Effector memory CD8-positive, alpha-beta T cell (primary cell): Measurements from ENCODE around the gene LIN9.

Source experiments
- ATAC-seq: fragments of 150-1000 bp; cut with Tn5 transposase; replicated peaks from 2 replicates; pipeline ENCODE4 v1.10.0; 2021; ENCODE audit warnings: mild to moderate bottlenecking, moderate library complexity
- DNase-seq, 3 experiments: peaks; one replicate each; pipeline ENCODE4 v3.0.0; 2021
- H3K27ac Mint-ChIP-seq, 2 donors: one replicate each; pipeline ENCODE4 v1.8.0; 2022; ENCODE audit warnings: mild to moderate bottlenecking in 2 of 2, mixed read lengths in 2 of 2, moderate library complexity in 2 of 2
- H3K27me3 Mint-ChIP-seq, 2 donors: one replicate each; pipeline ENCODE4 v1.8.0; 2022; ENCODE audit warnings: mixed read lengths in 2 of 2
- H3K36me3 Mint-ChIP-seq: one replicate; pipeline ENCODE4 v1.8.0; 2022; ENCODE audit warnings: mild to moderate bottlenecking, moderate library complexity, mixed read lengths; ENCODE audit not compliant: insufficient read depth
- H3K4me1 Mint-ChIP-seq, 2 donors: one replicate each; pipeline ENCODE4 v1.8.0; 2022; ENCODE audit warnings: low read depth in 2 of 2, mixed read lengths in 2 of 2
- H3K4me3 Mint-ChIP-seq, 2 donors: one replicate each; pipeline ENCODE4 v1.8.0; 2022; ENCODE audit warnings: mild to moderate bottlenecking in 2 of 2, mixed read lengths in 2 of 2, moderate library complexity in 2 of 2
- H3K9me3 Mint-ChIP-seq, 2 donors: one replicate each; pipeline ENCODE4 v1.8.0; 2022; ENCODE audit warnings: mixed read lengths in 2 of 2

LIN9 gene

DNA sequence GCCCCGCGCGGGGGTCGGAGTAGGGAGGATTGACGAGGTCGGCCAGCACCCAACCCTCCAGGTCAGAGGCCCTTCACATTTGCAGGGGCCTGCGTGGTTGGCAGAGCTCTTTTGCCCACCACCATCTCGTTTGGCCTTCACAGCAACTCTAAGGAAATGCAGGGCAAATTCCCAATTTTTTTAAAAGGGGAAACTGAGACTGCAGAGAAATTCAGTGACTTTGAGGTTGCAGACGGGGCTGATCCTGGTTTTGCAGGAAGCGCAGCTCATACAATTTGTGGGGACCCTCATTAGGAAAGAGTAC is 122.0 kb downstream of the LIN9 start:
- ATAC-seq = no peak
- H3K36me3 Mint-ChIP-seq = peaks cover 19% of the 10 kb centered on the region
- no peaks in the 10 kb centered on the region for H3K9me3 Mint-ChIP-seq
- peaks cover 21 to 22% of the 10 kb centered on the region in 2 donors for H3K4me1 Mint-ChIP-seq
- H3K27ac Mint-ChIP-seq = peak overlapping the region; percentile 90 to 94
- H3K4me3 Mint-ChIP-seq = peak overlapping the region; percentile 90 to 96
- DNase-seq = no peak
- H3K27me3 Mint-ChIP-seq = no peaks in the 10 kb centered on the region

DNA sequence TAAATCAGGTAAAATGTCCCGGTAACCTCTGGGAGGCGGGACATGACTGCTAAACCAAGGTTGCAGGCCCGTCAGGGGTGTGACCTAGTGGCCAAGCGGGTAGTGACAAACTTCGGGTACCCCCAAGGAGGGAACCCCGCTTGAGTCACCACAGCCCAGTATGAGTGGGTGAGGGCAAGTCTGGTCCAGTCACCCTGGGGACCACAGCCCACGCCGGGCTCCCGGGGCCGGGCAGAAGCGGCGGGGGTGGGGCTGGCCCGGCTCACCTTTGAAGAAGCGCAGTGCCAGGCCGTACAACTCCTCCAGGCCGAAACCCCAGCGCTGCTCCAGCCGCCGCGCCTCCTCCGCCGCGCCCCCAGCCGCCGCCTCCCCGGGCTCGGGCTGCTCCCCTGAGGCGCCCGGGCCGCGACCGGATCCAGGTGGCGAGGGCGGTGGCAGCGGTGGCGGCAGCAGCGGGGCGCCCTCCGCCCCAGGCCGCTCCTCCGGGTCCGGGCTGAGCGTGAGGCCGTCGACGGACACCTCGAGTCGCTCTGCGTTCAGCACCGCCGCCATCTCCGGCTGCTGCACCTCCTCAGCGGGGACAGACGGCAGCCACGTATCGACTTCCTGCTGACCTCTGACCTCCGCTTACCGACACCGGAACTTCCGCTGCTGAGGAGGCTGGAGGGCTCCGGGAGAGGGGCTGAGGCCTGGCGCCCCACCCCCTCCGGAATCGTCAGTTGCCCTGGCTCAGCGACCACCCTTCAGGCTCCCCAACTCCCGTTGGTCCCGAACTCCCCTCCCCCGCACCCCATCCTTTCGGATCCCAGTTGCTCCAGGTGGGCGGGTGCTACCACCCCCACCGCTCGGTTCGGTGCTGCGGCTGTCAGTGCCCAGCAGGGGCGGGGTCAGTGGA is 122.6 kb downstream of the LIN9 start, which contains the start of gene ACBD3:
TSS of gene ACBD3 (minus strand) at position 618 of the 895 bp plus-strand sequence. CDS start at position 552, 66 bp downstream.
- no peaks in the 10 kb centered on the region for H3K9me3 Mint-ChIP-seq
- peak; percentile 97 for ATAC-seq
- DNase-seq = peak; percentile 79 to 82 (median 80)
- no peaks in the 10 kb centered on the region for H3K27me3 Mint-ChIP-seq
- peak within 1 kb of the TSS; percentile 90 to 96 for H3K4me3 Mint-ChIP-seq
- H3K36me3 Mint-ChIP-seq = peaks cover 19% of the 10 kb centered on the region
- H3K27ac Mint-ChIP-seq = peak within 1 kb of the TSS; percentile 90 to 94
- H3K4me1 Mint-ChIP-seq = peaks cover 22 to 25% of the 10 kb centered on the region in 2 donors

DNA sequence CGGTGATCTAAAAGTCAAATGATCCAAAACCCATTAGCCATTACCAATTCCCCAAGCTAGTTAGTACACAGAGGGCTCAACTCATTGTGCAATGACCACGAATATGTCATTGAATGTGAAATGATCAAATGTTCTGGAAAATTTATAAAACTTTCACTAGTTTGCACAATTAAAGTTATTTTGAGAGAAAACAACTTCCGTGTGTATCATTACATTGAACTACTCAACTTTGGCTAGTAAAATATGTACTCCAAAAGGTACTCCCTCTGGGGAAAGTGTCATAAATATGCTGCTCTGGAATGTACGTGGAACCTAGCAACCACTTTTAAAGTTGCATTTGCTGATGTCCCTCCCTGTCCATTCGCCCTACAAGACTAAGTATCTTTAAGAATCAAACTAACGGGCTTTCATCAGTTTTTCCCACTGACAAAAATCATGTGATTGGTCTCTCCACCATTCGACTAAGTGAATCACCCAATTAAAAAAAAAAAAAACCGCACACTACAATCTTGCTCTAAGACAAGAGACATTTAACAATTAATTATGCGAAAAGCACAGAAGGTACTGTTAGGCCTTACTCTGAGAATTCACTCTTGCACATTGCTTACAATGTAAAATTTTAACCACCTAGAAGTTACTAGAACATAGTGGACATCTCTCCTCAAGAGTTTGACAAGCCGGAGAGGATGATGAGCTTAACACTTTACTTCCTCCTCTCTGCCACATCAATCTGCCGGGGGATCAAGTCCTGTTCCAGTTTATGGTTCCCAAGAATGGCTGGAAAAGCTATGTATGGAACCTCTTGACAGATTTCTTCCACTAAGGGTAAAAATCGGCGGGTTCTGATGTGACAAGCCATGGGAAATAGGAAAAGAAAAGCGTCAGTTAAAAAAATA is 123.6 kb downstream of the LIN9 start:
- ATAC-seq = no peak
- peaks cover 24 to 29% of the 10 kb centered on the region in 2 donors for H3K4me1 Mint-ChIP-seq
- no peaks in the 10 kb centered on the region for H3K9me3 Mint-ChIP-seq
- H3K36me3 Mint-ChIP-seq = peaks cover 25% of the 10 kb centered on the region
- peak overlapping the region; percentile 90 to 94 for H3K27ac Mint-ChIP-seq
- peak overlapping the region; percentile 90 to 96 for H3K4me3 Mint-ChIP-seq
- no peak for DNase-seq
- no peaks in the 10 kb centered on the region for H3K27me3 Mint-ChIP-seq

DNA sequence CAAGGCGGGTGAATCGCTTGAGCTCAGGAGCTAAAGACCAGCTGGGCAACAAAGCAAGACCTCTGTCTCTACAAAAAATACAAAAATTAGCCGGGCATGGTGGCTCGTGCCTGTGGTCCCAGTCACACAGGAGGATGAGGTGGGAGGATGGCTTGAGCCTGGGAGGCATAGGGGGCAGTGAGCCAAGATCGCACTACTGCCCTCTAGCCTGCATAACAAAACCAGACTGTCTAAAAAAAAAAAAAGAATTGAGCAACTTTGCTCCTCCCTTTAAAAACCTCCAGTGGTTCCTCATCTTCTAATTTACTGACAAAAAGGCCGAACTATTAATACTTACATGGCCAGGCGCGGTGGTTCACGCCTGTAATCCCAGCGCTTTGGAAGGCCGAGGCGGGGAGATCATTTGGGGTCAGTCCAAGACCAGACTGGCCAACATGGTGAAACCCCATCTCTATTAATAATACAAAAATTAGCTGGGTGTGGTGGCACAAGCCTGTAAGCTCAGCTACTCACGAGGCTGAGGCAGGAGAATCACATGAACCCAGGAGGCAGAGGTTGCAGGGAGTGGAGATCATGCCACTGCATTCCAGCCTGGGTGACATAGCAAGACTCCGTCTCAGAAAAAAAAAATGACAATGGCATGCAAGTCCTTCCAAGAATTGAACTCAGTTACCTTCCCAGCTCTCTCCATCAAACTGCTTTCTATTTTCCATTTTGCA is 126.8 kb downstream of the LIN9 start:
- Mint-ChIP-seq H3K9me3 (no peaks in the 10 kb centered on the region), H3K27ac (peak overlapping the region; percentile 72 to 85), H3K27me3 (no peaks in the 10 kb centered on the region), H3K4me1 (peaks cover 43 to 46% of the 10 kb centered on the region in 2 donors), H3K4me3 (peak overlapping the region; percentile 17 to 43), H3K36me3 (peaks cover 30% of the 10 kb centered on the region)
- no peak for DNase-seq
- no peak for ATAC-seq
